Measurements from ENCODE around the gene DIDO1. TPM values are rescaled to one million over a fixed set of nuclear protein-coding genes. Genes with fewer than 3 reads are reported as not detected.
A peak's percentile ranks its signal among the peaks of the same experiment; 100 is the strongest.

DIDO1 gene
- total RNA-seq (2016; rRNA removed; fragmentation: Illumina TruSeq; extraction: Trizol): 75.1 and 77.0 TPM in 2 replicates
- total RNA-seq (2016; cell fraction: cytosol; rRNA removed; fragmentation: Illumina TruSeq; extraction: Trizol; ENCODE audit: low read depth): 14.5 and 17.3 TPM in 2 replicates
- 71.7 and 75.6 TPM in 2 replicates for total RNA-seq (2016; cell fraction: insoluble cytoplasmic fraction; rRNA removed; fragmentation: Illumina TruSeq; extraction: Trizol)
- 32.1 and 34.1 TPM in 2 replicates for total RNA-seq (2016; cell fraction: membrane; rRNA removed; fragmentation: Illumina TruSeq; extraction: Trizol)
- 86.6 and 98.5 TPM in 2 replicates for total RNA-seq (2016; cell fraction: nucleus; rRNA removed; fragmentation: Illumina TruSeq; extraction: Trizol)
- polyA plus RNA-seq (2011; rRNA removed): 72.6 and 75.0 TPM in 2 replicates
- polyA plus RNA-seq (2011; cell fraction: cytosol; rRNA removed): 53.2 and 57.1 TPM in 2 replicates
- 292 and 297 TPM in 2 replicates for polyA plus RNA-seq (2011; cell fraction: nucleus; rRNA removed)
- 67.9 and 74.0 TPM in 2 replicates for polyA plus RNA-seq (2012)
- polyA plus RNA-seq (2016; cell fraction: cytosol; fragmentation: Illumina TruSeq; extraction: Trizol; ENCODE audit: low read depth): 3.0 TPM in 2 replicates
- 61.5 and 65.9 TPM in 2 replicates for polyA plus RNA-seq (2016; cell fraction: insoluble cytoplasmic fraction; fragmentation: Illumina TruSeq; extraction: Trizol; ENCODE audit: low read depth)
- 10.9 and 11.6 TPM in 2 replicates for polyA plus RNA-seq (2016; cell fraction: membrane; fragmentation: Illumina TruSeq; extraction: Trizol; ENCODE audit: low read depth)
- 130 and 135 TPM in 2 replicates for polyA plus RNA-seq (2016; cell fraction: nucleus; fragmentation: Illumina TruSeq; extraction: Trizol; ENCODE audit: insufficient read depth, low read depth)
- 33.0 and 89.8 TPM in 2 replicates for polyA minus RNA-seq (2011; rRNA and poly(A)+ RNA removed; ENCODE audit: low replicate concordance)
- 30.7 and 35.0 TPM in 2 replicates for polyA minus RNA-seq (2011; cell fraction: cytosol; rRNA and poly(A)+ RNA removed)
- polyA minus RNA-seq (2011; cell fraction: nucleus; rRNA and poly(A)+ RNA removed): 139 and 144 TPM in 2 replicates
- percentile 97 among the genes with signal in this experiment for Bru-seq, nascent RNA
- BruChase-seq, experiment 1, labeled RNA remaining after a 6-hour chase: percentile 94 among the genes with signal in this experiment
- percentile 97 among the genes with signal in this experiment for BruChase-seq, experiment 2, labeled RNA remaining after a 2-hour chase
- long read RNA-seq, experiment 1, transcript DIDO1-202 (6 exons, 2,707 nt): major isoform, 11 of 45 reads
- long read RNA-seq, experiment 1, transcript DIDO1-205 (6 exons, 2,833 nt): minor isoform, 6 of 45 reads
- long read RNA-seq, experiment 1, partial matches to known transcripts: 9 of 45 reads
- long read RNA-seq, experiment 1, other reads (novel, unspliced or antisense): 15 of 45 reads
- long read RNA-seq, experiment 2, transcript DIDO1-205 (6 exons, 2,833 nt): major isoform, 8 of 99 reads
- long read RNA-seq, experiment 2, transcript DIDO1-202 (6 exons, 2,707 nt): minor isoform, 7 of 99 reads
- long read RNA-seq, experiment 2, partial matches to known transcripts: 34 of 99 reads
- long read RNA-seq, experiment 2, other reads (novel, unspliced or antisense): 50 of 99 reads

DNA sequence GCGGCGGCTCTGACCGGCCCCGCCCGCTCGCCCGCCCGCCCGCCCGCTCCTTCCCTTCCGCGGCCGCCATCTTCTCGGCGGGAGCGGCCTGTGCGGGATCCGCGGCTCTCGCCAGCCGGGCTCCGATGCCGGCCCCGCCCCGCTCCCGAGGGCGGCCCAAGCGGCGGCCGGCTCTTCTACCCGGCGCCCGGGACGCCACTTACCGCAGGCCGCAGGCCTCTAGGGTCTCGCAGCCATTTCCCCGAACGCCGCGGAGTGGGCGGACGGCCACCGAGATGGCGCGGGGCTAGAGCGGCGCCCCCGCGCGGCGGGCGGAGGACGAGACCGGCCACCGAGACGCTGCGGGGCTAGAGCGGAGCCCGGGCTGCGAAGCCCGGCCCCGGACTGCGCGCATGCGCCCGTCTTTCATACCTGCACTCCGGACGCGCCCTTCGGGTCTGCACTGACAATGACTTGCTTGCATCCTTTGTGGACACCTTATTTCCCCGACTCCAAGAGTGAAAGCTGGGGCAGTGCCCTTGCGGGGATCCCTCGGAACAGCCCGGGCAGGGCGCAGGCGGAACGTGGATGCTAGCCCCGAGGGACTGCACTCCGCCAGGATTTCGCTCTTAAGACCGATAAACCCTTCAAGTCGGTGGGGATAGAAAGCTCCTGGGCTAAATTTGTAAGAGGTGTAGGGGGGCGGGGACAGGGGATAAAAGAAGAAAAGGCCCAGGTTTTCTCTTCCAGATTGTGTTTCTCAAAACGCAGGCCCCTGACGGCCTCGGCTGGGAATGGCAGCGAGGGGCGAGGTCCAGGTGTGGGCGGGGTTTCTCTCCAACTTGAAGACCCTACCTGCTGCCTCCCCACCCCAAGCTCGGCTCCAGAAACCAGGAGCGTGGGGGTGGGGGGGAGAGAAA, at the start of gene DIDO1:
Gene DIDO1, minus strand, starts transcription at position 277 of the 899 bp plus-strand sequence.
- Histone ChIP-seq H3K4me1 (ENCODE audit: insufficient read depth, low read length) (peaks cover 63% of the 10 kb centered on the region), H2AFZ (ENCODE audit: low read length) (no peak within 1 kb of the TSS), H3K36me3 (replicated peaks in 1 of 2; ENCODE audit: control insufficient read depth in 1 of 2, insufficient read depth in 2 of 2, low read length in 2 of 2) (peaks cover 1 to 10% of the 10 kb centered on the region in 2 experiments; a peak in 2 of 5 replicates), H3K79me2 (ENCODE audit: insufficient read depth, low read length) (peaks cover 99% of the 10 kb centered on the region), H3K27ac (ENCODE audit: extremely low read length, insufficient read depth, low read length) (peak within 1 kb of the TSS; percentile 90), H3K4me2 (ENCODE audit: low read depth, low read length) (peak within 1 kb of the TSS; percentile 89), H4K20me1 (ENCODE audit: insufficient read depth, low read length) (peaks cover 63% of the 10 kb centered on the region), H3K4me3 (replicated peaks in 1 of 3; ENCODE audit: insufficient read depth in 1 of 3, low read depth in 2 of 3, low read length in 3 of 3) (peak within 1 kb of the TSS; percentile 87 to 99 (median 97)), H3K27me3 (ENCODE audit: control insufficient read depth in 1 of 2, insufficient read depth in 2 of 2, low read length in 2 of 2) (peaks cover 0 to 5% of the 10 kb centered on the region in 2 experiments; a peak in 1 of 5 replicates), H3K9me3 (ENCODE audit: low read length) (no peaks in the 10 kb centered on the region), H3K9ac (ENCODE audit: insufficient read depth, low read depth, low read length) (peak within 1 kb of the TSS; percentile 98)
- ATAC-seq: peak; percentile 85
- in situ Hi-C loops (cut with HindIII; ENCODE audit: extremely low pct_ligation_motif_present, low pct_unique_long_range_greater_than_20kb): no loop called here
- ChIA-PET POLR2A (interaction anchor here (0.7 to 6.4 kb wide), 9 partner anchors 10 to 303 kb away, joined by 3 to 118 read pairs (median 5); partner anchors contain the start of genes GID8 and SLC17A9), CTCF (ENCODE audit: low intra/inter-chr PET ratio, low total read pairs) (interaction anchor here (2.0 kb wide), 1 partner anchor 26 kb away, joined by 6 read pairs; no protein-coding TSS in a partner anchor)
- peak; percentile 87 for DNase-seq (ENCODE audit: low spot score)
- 3% methylated on average over 69 of the region's 92 CpGs for WGBS (ENCODE audit: low lambda C conversion rate)
- intact Hi-C loops (cut with micrococcal nuclease; ENCODE audit: unreplicated experiment): loop anchor here (1.0 kb wide), 1 partner anchor 9 kb away; no protein-coding TSS in a partner anchor
- FAIRE-seq: peak; percentile 32
- BruUV-seq (replicated peaks): TSS peak; percentile 44
- TF ChIP-seq, protein P1, sequence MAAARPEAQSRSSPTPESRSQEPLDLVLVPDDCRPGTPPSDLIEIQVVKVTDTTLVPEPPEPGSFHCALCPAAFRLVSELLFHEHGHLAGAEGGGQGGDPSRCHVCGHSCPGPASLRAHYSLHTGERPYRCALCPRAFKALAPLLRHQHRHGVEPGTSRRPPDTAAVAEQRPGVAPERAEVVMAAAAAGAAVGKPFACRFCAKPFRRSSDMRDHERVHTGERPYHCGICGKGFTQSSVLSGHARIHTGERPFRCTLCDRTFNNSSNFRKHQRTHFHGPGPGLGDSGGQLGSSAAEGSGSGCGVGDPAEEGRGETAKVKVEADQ (CRISPR knock-in tag; IDR thresholded peaks at IDR 0.05; ENCODE audit: borderline replicate concordance): peak; percentile 83
- TF ChIP-seq ATM (IDR thresholded peaks at IDR 0.05; ENCODE audit: borderline replicate concordance) (no peak), MYC (CRISPR knock-in tag; IDR thresholded peaks at IDR 0.05; ENCODE audit: borderline replicate concordance) (peak; percentile 85; the same call in 1 of the 2 replicates), ZEB1 (IDR thresholded peaks at IDR 0.05; ENCODE audit: insufficient replicate concordance, low read depth) (no peak), KLF15 (CRISPR knock-in tag; IDR thresholded peaks at IDR 0.05; ENCODE audit: borderline replicate concordance) (peak; percentile 39; the same call in 1 of the 2 replicates), HNRNPH1 (optimal IDR thresholded peaks at IDR 0.05; ENCODE audit: low read depth, low read length) (no peak), SSRP1 (CRISPR knock-in tag; IDR thresholded peaks at IDR 0.05) (no peak), ZSCAN21 (CRISPR knock-in tag; IDR thresholded peaks at IDR 0.05; ENCODE audit: borderline replicate concordance) (peak; percentile 92), ZNF737 (CRISPR knock-in tag; IDR thresholded peaks at IDR 0.05; ENCODE audit: borderline replicate concordance) (no peak), ADNP (CRISPR knock-in tag; IDR thresholded peaks at IDR 0.05) (0 out of 2 replicates have a peak, but pooled peaks have one; percentile 25), HES4 (CRISPR knock-in tag; IDR thresholded peaks at IDR 0.05; ENCODE audit: borderline replicate concordance) (peak; percentile 4; the same call in 1 of the 2 replicates), MED13 (CRISPR knock-in tag; IDR thresholded peaks at IDR 0.05) (peak; percentile 23; the same call in 1 of the 2 replicates)
- TF ChIP-seq, protein P2, sequence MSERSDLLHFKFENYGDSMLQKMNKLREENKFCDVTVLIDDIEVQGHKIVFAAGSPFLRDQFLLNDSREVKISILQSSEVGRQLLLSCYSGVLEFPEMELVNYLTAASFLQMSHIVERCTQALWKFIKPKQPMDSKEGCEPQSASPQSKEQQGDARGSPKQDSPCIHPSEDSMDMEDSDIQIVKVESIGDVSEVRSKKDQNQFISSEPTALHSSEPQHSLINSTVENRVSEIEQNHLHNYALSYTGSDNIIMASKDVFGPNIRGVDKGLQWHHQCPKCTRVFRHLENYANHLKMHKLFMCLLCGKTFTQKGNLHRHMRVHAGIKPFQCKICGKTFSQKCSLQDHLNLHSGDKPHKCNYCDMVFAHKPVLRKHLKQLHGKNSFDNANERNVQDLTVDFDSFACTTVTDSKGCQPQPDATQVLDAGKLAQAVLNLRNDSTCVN (CRISPR knock-in tag; IDR thresholded peaks at IDR 0.05; ENCODE audit: borderline replicate concordance): peak; percentile 64
- TF ChIP-seq, protein P3, sequence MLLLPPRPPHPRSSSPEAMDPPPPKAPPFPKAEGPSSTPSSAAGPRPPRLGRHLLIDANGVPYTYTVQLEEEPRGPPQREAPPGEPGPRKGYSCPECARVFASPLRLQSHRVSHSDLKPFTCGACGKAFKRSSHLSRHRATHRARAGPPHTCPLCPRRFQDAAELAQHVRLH (CRISPR knock-in tag; IDR thresholded peaks at IDR 0.05; ENCODE audit: borderline replicate concordance, low read depth): peak; percentile 90; the same call in 1 of the 2 replicates

Data from HepG2 (cell line).